PFSK-1 (cell line): ENCODE measurements around the gene RERE.

Source experiments
- FOXP2 ChIP-seq: optimal IDR thresholded peaks from 2 replicates; pipeline ENCODE3; 2011; ENCODE audit warnings: borderline replicate concordance, control low read depth, inconsistent platforms; ENCODE audit not compliant: insufficient read depth; ENCODE audit errors: extremely low read length, extremely low read depth
- POLR2AphosphoS5 ChIP-seq: IDR thresholded peaks from 2 replicates; pipeline ENCODE4 v1.6.1; 2012; ENCODE audit warnings: low read depth, mild to moderate bottlenecking, control low read depth, low read length, moderate library complexity
- SIN3A ChIP-seq: IDR thresholded peaks from 2 replicates; pipeline ENCODE4 v1.6.1; 2012; ENCODE audit warnings: mild to moderate bottlenecking, low read length, moderate library complexity, borderline replicate concordance; ENCODE audit not compliant: insufficient read depth
- TAF1 ChIP-seq: IDR thresholded peaks from 2 replicates; pipeline ENCODE4 v1.6.1; 2012; ENCODE audit warnings: low read length, control low read depth, borderline replicate concordance; ENCODE audit not compliant: insufficient read depth
- TF ChIP-seq, protein P1 (sequence below), 2 experiments: IDR thresholded peaks; 2 replicates each; pipeline versions ENCODE4 v1.6.1 to v1.8.0; 2011 to 2012; ENCODE audit warnings: low read depth in 2 of 2, low read length in 2 of 2, control low read depth in 1 of 2, inconsistent platforms in 1 of 2, mild to moderate bottlenecking in 1 of 2, moderate library complexity in 1 of 2; ENCODE audit not compliant: insufficient read depth in 1 of 2

- TF ChIP-seq TAF1 (no peak), SIN3A (no peak), POLR2AphosphoS5 (peak; percentile 63; the same call in 1 of the 2 replicates), FOXP2 (peak; percentile 34)
- TF ChIP-seq, protein P1, sequence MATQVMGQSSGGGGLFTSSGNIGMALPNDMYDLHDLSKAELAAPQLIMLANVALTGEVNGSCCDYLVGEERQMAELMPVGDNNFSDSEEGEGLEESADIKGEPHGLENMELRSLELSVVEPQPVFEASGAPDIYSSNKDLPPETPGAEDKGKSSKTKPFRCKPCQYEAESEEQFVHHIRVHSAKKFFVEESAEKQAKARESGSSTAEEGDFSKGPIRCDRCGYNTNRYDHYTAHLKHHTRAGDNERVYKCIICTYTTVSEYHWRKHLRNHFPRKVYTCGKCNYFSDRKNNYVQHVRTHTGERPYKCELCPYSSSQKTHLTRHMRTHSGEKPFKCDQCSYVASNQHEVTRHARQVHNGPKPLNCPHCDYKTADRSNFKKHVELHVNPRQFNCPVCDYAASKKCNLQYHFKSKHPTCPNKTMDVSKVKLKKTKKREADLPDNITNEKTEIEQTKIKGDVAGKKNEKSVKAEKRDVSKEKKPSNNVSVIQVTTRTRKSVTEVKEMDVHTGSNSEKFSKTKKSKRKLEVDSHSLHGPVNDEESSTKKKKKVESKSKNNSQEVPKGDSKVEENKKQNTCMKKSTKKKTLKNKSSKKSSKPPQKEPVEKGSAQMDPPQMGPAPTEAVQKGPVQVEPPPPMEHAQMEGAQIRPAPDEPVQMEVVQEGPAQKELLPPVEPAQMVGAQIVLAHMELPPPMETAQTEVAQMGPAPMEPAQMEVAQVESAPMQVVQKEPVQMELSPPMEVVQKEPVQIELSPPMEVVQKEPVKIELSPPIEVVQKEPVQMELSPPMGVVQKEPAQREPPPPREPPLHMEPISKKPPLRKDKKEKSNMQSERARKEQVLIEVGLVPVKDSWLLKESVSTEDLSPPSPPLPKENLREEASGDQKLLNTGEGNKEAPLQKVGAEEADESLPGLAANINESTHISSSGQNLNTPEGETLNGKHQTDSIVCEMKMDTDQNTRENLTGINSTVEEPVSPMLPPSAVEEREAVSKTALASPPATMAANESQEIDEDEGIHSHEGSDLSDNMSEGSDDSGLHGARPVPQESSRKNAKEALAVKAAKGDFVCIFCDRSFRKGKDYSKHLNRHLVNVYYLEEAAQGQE (IDR thresholded peaks at IDR 0.05; ENCODE audit: insufficient read depth in 1 of 2, low read depth in 2 of 2, low read length in 2 of 2): no peak
Observed at GRCh38 chr1:8858112-8858668, 40.8 kb upstream of the RERE start.
